Right atrium auricular region (tissue), 2 donors: ENCODE data around the gene PIGO. TPM values are rescaled to one million over a fixed set of nuclear protein-coding genes. Genes with fewer than 3 reads are reported as not detected.

ENCODE experiments used
- DNase-seq: peaks from one replicate; pipeline ENCODE4 v3.0.0-alpha.2; 2019; ENCODE audit warnings: low spot score
- H3K27ac ChIP-seq, 2 donors: fragments of 200-600 bp; sonication (generic); 1 replicate in 1 of 2; 2 replicates in 1 of 2; pipeline ENCODE4 v1.5.1; 2016 to 2019
- H3K27me3 ChIP-seq, 2 donors: fragments of 200-600 bp; sonication (generic); one replicate each; pipeline versions ENCODE4 v1.5.1 to v1.6.0; 2017 to 2019
- H3K36me3 ChIP-seq: fragments of 200-600 bp; sonication (generic); one replicate; pipeline ENCODE4 v1.5.1; 2016
- H3K4me1 ChIP-seq, 2 donors: fragments of 200-600 bp; sonication (generic); one replicate each; pipeline versions ENCODE4 v1.5.1 to v1.6.0; 2017 to 2019
- H3K4me3 ChIP-seq, 2 donors: fragments of 200-600 bp; sonication (generic); 1 replicate in 1 of 2; 2 replicates in 1 of 2; pipeline ENCODE4 v1.5.1; 2017 to 2019; ENCODE audit warnings: mild to moderate bottlenecking in 1 of 2, moderate library complexity in 1 of 2
- H3K9me3 ChIP-seq, 2 donors: fragments of 200-600 bp; sonication (generic); one replicate each; pipeline ENCODE4 v1.5.1; 2019
- total RNA-seq, 2 donors: library from RNA; depleted of rRNA; stranded (reverse); fragments of >200 nt; gene quantifications; one replicate each; pipeline ENCODE4 v1.1.0, GENCODE V29; 2016
- TF ChIP-seq, protein P1 (sequence below), 2 donors: fragments of 200-600 bp; sonication (generic); IDR thresholded peaks; one replicate each; pipeline ENCODE4 v1.5.1; 2019; ENCODE audit warnings: antibody characterized with exemption in 2 of 2

Gene PIGO
- total RNA-seq, 2 donors from 2014 or later, result 9.0 to 12.3 TPM

DNA sequence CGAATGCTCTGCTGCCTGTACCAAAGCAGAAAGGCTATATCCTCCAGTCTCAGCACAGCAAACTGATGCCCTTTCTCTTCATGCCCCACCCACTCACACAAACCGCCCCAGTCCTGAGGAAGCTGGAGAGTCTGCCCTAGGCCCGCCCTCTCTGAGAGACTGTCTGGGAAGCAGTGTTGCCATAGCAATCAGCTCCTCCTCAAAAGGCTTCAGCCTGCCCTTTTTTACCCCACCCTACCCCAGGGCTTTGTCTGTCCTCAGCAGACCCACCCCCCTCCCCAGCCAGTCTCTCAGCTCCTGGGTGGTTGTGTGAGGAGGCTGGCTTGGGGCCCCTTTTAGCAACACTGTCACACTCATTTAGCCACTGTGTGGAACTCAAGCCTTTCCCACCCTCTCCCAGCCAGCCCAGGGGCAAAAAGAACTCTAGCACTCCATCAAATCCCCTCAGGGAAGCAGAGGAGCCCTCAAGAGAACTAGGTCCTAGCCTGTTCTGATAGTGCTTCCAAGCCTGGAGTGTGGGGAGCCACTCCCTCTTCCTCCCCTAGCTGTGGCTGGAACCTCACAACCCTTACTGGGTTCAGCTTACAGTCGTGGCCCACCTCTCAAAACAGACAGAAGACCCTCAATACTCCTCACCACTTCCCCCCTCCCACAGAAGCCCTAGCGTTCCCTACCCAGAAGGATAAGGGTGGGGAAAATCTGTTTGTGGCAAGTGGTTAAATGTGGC is 17.9 kb upstream of the PIGO start:
- peak overlapping the region; percentile 62 to 65 for H3K4me3 ChIP-seq
- TF ChIP-seq, protein P1, sequence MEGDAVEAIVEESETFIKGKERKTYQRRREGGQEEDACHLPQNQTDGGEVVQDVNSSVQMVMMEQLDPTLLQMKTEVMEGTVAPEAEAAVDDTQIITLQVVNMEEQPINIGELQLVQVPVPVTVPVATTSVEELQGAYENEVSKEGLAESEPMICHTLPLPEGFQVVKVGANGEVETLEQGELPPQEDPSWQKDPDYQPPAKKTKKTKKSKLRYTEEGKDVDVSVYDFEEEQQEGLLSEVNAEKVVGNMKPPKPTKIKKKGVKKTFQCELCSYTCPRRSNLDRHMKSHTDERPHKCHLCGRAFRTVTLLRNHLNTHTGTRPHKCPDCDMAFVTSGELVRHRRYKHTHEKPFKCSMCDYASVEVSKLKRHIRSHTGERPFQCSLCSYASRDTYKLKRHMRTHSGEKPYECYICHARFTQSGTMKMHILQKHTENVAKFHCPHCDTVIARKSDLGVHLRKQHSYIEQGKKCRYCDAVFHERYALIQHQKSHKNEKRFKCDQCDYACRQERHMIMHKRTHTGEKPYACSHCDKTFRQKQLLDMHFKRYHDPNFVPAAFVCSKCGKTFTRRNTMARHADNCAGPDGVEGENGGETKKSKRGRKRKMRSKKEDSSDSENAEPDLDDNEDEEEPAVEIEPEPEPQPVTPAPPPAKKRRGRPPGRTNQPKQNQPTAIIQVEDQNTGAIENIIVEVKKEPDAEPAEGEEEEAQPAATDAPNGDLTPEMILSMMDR (IDR thresholded peaks at IDR 0.05), result no peak
- peak; percentile 95 for DNase-seq

DNA sequence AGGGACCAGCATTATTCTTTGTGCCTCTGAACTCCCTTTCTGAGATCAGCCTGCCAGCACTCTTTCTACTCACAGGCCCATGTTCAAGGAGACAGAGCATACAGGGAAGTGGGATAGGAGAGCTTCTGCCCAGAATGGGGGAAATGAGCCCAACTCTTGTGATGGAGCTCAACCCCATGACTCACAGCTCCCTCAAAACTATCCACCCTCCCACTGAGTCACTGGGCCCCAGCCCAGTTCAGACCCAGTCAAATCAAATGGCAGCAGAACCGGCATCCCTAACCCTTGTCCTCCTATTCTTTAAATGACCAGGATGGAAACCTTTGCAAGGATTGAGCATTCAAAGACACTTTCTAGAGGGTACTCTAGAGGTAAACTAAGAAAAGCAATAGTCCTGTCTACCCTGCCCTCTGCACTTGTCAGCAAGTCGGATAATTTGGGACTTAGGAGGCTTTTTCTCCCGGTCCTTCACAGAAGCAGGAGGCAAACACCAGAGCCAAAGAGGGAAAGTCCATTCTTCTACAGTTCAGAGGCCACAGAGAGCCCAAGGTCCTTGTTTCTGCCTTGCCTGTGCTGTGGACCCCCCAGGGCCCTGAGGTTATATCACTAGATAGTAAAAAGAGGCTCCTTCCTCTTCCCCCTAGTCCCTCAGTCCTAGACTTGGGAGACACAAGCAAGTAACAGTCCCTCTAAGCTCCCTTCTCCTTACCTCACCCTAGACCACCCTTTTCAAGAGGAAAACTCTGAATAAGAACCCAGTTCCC is 16.0 kb upstream of the PIGO start:
- peak overlapping the region; percentile 90 to 98 for H3K27ac ChIP-seq
- DNase-seq, result peak; percentile 81
- peaks cover 0 to 71% of the 10 kb centered on the region in 2 donors for H3K4me1 ChIP-seq
- TF ChIP-seq, protein P1 (IDR thresholded peaks at IDR 0.05), result no peak
- H3K4me3 ChIP-seq, result no peak overlapping the region
- H3K27me3 ChIP-seq, result no peaks in the 10 kb centered on the region
- H3K9me3 ChIP-seq, result no peaks in the 10 kb centered on the region
- peaks cover 12% of the 10 kb centered on the region for H3K36me3 ChIP-seq

More for the DNA sequence above, 17.9 kb upstream of the PIGO start:
- H3K4me1 ChIP-seq, result peaks cover 0 to 69% of the 10 kb centered on the region in 2 donors
- no peaks in the 10 kb centered on the region for H3K36me3 ChIP-seq
- H3K27me3 ChIP-seq, result no peaks in the 10 kb centered on the region
- H3K9me3 ChIP-seq, result no peaks in the 10 kb centered on the region
- peak overlapping the region; percentile 90 to 98 for H3K27ac ChIP-seq

DNA sequence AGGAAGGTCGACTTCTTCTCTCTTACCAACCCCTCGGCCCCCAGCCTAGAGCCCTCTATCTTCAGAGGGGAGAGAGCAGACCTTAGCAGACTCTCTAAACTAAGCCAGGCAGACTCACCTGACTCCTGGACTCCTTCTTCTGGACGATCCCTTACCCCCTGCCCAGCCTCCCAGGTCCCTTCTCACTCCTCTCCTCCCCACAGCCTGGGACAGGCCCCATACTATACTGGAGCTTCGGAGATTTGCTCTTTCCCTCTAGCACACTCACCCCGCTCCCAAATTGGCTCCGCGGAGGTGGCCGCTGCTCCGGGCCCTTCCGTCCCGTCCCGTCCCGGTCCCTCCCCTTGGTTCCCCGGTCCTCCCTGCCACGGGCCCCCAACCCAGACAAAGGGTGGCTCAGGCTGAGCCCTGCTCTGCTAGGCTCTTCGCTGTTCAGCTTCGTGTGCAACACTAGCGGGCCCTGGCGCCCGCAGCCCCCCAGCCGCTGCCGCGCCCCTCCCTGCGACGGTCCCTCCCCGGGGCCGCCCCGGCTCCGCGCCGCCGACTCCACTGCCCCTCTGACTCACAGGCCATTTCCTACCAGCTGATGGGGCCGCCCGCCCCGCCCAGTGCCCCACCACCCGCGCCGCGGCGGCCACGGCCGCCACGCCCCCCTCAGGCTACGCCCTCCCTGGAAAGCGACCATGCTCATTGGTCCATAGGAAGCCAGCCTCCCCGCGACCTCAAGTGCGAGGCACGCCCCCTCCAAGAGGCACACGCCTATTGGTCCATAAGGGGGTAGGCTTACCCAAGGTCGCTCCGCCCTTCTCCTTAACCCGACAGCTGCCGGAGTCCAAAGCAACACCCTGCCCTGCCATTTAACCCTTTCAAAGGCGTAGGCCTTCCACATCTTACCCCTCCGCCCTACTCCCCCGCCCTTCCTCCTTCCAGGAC is 14.9 kb upstream of the PIGO start:
- Histone ChIP-seq H3K36me3 (peaks cover 24% of the 10 kb centered on the region), H3K27me3 (no peaks in the 10 kb centered on the region), H3K27ac (peak overlapping the region; percentile 90 to 98), H3K4me3 (peak overlapping the region; percentile 69 to 90), H3K9me3 (no peaks in the 10 kb centered on the region), H3K4me1 (peaks cover 0 to 60% of the 10 kb centered on the region in 2 donors)
- TF ChIP-seq, protein P1 (IDR thresholded peaks at IDR 0.05), result no peak
- DNase-seq, result peak; percentile 99

DNA sequence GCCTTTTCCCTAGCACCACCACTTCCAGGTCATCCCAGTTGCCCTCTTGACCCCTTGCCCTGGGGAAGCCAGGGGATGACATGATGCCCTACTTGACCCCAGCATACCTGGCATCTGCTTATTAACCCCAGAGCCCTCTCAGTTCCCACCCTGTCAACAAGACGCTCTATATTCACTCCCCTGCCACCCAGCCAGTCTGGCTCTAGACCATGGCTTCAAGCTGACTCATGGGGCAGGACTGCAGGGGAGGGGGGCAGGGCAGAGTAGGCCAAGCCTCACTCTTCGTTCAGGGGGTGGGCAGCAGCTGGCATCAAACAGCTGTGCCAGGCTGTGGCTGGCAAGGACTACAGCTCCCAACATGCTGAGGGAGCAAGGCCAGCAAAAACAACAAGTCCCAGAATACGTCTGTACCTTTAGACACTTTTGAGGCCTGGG is 14.0 kb upstream of the PIGO start:
- Histone ChIP-seq H3K9me3 (no peaks in the 10 kb centered on the region), H3K27me3 (no peaks in the 10 kb centered on the region), H3K36me3 (peaks cover 33% of the 10 kb centered on the region), H3K4me3 (peak overlapping the region; percentile 69 to 90), H3K27ac (peak overlapping the region; percentile 90 to 98), H3K4me1 (peaks cover 0 to 58% of the 10 kb centered on the region in 2 donors)
- no peak for DNase-seq
- TF ChIP-seq, protein P1 (IDR thresholded peaks at IDR 0.05), result no peak

DNA sequence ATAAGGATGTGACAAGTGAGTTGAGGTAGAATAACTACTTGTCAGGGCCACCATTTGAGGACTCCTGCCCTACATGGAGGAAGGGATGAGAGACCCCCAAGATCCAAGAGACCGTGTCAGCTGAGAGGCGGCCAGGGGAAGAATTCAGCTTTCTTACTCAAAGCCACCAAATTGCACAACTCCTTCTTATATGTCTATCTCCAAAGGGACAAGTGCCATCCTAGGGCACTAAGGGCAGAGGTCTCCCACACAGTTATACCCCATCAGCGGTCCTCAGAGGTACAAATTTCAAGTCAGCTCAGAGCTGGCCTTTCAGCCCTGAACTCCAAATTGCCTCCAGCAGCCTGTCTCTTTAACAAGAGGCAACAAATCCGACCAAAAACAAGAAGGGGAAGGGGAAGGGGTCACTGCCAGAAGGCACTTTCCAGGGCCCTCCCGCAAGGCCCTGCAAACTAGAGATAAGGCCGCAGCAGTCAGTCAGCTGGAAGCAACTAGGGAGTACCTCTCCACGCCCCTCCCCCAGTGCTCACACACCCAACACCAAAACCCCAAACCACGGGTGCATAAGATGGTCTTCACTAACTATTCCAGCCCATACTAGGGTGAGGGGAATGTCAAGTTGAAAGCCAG is 12.7 kb upstream of the PIGO start:
- no peak overlapping the region for H3K27ac ChIP-seq
- H3K9me3 ChIP-seq, result no peaks in the 10 kb centered on the region
- TF ChIP-seq, protein P1 (IDR thresholded peaks at IDR 0.05), result no peak

More for the DNA sequence above, 12.7 kb upstream of the PIGO start:
- Histone ChIP-seq H3K4me3 (no peak overlapping the region), H3K4me1 (peaks cover 0 to 45% of the 10 kb centered on the region in 2 donors), H3K36me3 (peaks cover 43% of the 10 kb centered on the region), H3K27me3 (no peaks in the 10 kb centered on the region)
- no peak for DNase-seq
